ENCODE measurements around the gene SLC25A48. TPM values are rescaled to one million over a fixed set of nuclear protein-coding genes. Genes with fewer than 3 reads are reported as not detected.

Gene SLC25A48
- polyA plus RNA-seq, 1 donor (not counting 4 experiments of a cell fraction or from before 2014, with no cell fraction given) = not detected

GRCh38 chr5:135814812-135815211 is 19.7 kb upstream of the SLC25A48 start:
- DNase-seq (ENCODE audit: low read depth, low spot score) (no peak), FAIRE-seq (no peak)
- Histone ChIP-seq H3K79me2 (ENCODE audit: control insufficient read depth, insufficient read depth, low read length) (no peaks in the 10 kb centered on the region), H3K4me1 (ENCODE audit: control insufficient read depth, extremely low read depth, insufficient read depth, low read length) (no peaks in the 10 kb centered on the region), H3K4me3 (ENCODE audit: control insufficient read depth in 2 of 3, extremely low read depth in 1 of 3, insufficient read depth in 2 of 3, low read depth in 1 of 3, low read length in 3 of 3) (no peak overlapping the region), H3K4me2 (ENCODE audit: control insufficient read depth, extremely low read depth, insufficient read depth, low read depth, low read length) (no peak overlapping the region), H3K36me3 (ENCODE audit: control insufficient read depth in 2 of 2, extremely low read depth in 1 of 2, insufficient read depth in 2 of 2, low read length in 2 of 2) (no peaks in the 10 kb centered on the region), H2AFZ (ENCODE audit: control insufficient read depth, low read length) (no peak overlapping the region), H3K27me3 (ENCODE audit: control insufficient read depth, extremely low read depth, insufficient read depth, low read length) (no peaks in the 10 kb centered on the region), H3K9ac (ENCODE audit: control insufficient read depth, extremely low read depth, insufficient read depth, low read length) (no peak overlapping the region), H3K9me3 (ENCODE audit: control insufficient read depth, low read depth, low read length) (no peaks in the 10 kb centered on the region), H3K27ac (ENCODE audit: control insufficient read depth, insufficient read depth, low read length) (no peak overlapping the region), H4K20me1 (ENCODE audit: control insufficient read depth, extremely low read depth, insufficient read depth, low read length) (no peaks in the 10 kb centered on the region), H3K9me1 (ENCODE audit: control insufficient read depth, extremely low read depth, insufficient read depth, low read length) (no peaks in the 10 kb centered on the region)
- no peak for TF ChIP-seq CTCF (optimal IDR thresholded peaks at IDR 0.05 in 1 of 3, IDR thresholded peaks at IDR 0.05 in 1 of 3, conservative IDR thresholded peaks at IDR 0.05 in 1 of 3; ENCODE audit: extremely low read depth in 1 of 3, insufficient read depth in 2 of 3, low read length in 3 of 3)
- no peak for TF ChIP-seq EZH2 (IDR thresholded peaks at IDR 0.05; ENCODE audit: low read length)
- dilution Hi-C loops (cut with MboI; ENCODE audit: extremely low pct_ligation_motif_present, low sequenced_read_pairs) = no loop called here

- TF ChIP-seq EZH2 (IDR thresholded peaks at IDR 0.05; ENCODE audit: low read length) (no peak), CTCF (optimal IDR thresholded peaks at IDR 0.05 in 1 of 3, IDR thresholded peaks at IDR 0.05 in 1 of 3, conservative IDR thresholded peaks at IDR 0.05 in 1 of 3; ENCODE audit: extremely low read depth in 1 of 3, insufficient read depth in 2 of 3, low read length in 3 of 3) (no peak)
- Histone ChIP-seq H4K20me1 (ENCODE audit: control insufficient read depth, extremely low read depth, insufficient read depth, low read length) (no peaks in the 10 kb centered on the region), H3K9ac (ENCODE audit: control insufficient read depth, extremely low read depth, insufficient read depth, low read length) (no peak overlapping the region), H3K27me3 (ENCODE audit: control insufficient read depth, extremely low read depth, insufficient read depth, low read length) (no peaks in the 10 kb centered on the region), H3K9me3 (ENCODE audit: control insufficient read depth, low read depth, low read length) (no peaks in the 10 kb centered on the region), H3K36me3 (ENCODE audit: control insufficient read depth in 2 of 2, extremely low read depth in 1 of 2, insufficient read depth in 2 of 2, low read length in 2 of 2) (no peaks in the 10 kb centered on the region), H3K4me1 (ENCODE audit: control insufficient read depth, extremely low read depth, insufficient read depth, low read length) (no peaks in the 10 kb centered on the region), H3K27ac (ENCODE audit: control insufficient read depth, insufficient read depth, low read length) (no peak overlapping the region), H3K9me1 (ENCODE audit: control insufficient read depth, extremely low read depth, insufficient read depth, low read length) (no peaks in the 10 kb centered on the region), H2AFZ (ENCODE audit: control insufficient read depth, low read length) (no peak overlapping the region), H3K79me2 (ENCODE audit: control insufficient read depth, insufficient read depth, low read length) (no peaks in the 10 kb centered on the region), H3K4me2 (ENCODE audit: control insufficient read depth, extremely low read depth, insufficient read depth, low read depth, low read length) (no peak overlapping the region), H3K4me3 (ENCODE audit: control insufficient read depth in 2 of 3, extremely low read depth in 1 of 3, insufficient read depth in 2 of 3, low read depth in 1 of 3, low read length in 3 of 3) (no peak overlapping the region)
- dilution Hi-C loops (cut with MboI; ENCODE audit: extremely low pct_ligation_motif_present, low sequenced_read_pairs) = no loop called here
- no peak for DNase-seq (ENCODE audit: low read depth, low spot score)
- no peak for FAIRE-seq
Measured at GRCh38 chr5:135821061-135821801, 13.2 kb upstream of the SLC25A48 start.

Measured in keratinocyte (primary cell).